ENCODE data around the gene CCL1.

Gene CCL1

DNA sequence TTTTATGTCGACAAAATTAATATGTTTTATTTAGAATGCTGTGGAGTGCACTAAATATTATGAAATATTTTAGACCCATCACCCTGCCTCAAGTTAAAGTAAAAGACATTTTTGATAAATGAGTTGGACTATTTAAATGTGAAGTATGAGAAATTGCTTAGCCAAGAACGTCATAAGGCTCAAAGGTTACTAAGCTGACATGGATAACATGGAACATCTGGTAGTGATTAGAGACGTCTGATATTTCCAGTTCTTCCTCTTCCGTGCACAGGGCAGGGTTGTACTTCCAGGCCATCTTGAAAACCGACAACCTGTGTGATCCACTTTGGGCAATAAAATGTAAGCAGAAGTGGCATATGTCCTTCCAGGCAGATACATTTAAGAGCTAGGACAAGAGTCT is 51.0 kb downstream of the CCL1 start:
- Histone ChIP-seq H3K4me3 (ENCODE audit: control insufficient read depth in 1 of 7, extremely low read depth in 1 of 7, insufficient read depth in 4 of 7, low read depth in 2 of 7, low read length in 6 of 7) (no peak overlapping the region), H3K36me3 (ENCODE audit: control insufficient read depth in 4 of 4, insufficient read depth in 4 of 4, low read length in 3 of 4) (no peaks in the 10 kb centered on the region), H3K4me1 (ENCODE audit: control extremely low read depth in 1 of 4, control insufficient read depth in 4 of 4, insufficient read depth in 4 of 4, low read length in 3 of 4) (peaks cover 0 to 17% (median 4%) of the 10 kb centered on the region in 4 experiments), H3K9me3 (ENCODE audit: control extremely low read depth in 1 of 5, control insufficient read depth in 4 of 5, insufficient read depth in 2 of 5, low read depth in 1 of 5, low read length in 4 of 5) (no peaks in the 10 kb centered on the region), H3K27ac (ENCODE audit: insufficient read depth in 1 of 2, low read depth in 1 of 2, low read length in 2 of 2, poor library complexity in 1 of 2, severe bottlenecking in 2 of 2) (no peak overlapping the region), H3K27me3 (replicated peaks in 2 of 5; ENCODE audit: control insufficient read depth in 4 of 5, insufficient read depth in 5 of 5, low read length in 4 of 5) (no peaks in the 10 kb centered on the region)
- WGBS (ENCODE audit: insufficient coverage) = 53% methylated on average over 3 of the region's 5 CpGs
- ChIA-PET CTCF (no interaction called here), POLR2A (no interaction called here)
- DNase-seq = no peak

- peaks cover 0 to 21% (median 4%) of the 10 kb centered on the region in 4 experiments for H3K4me1 ChIP-seq (ENCODE audit: control extremely low read depth in 1 of 4, control insufficient read depth in 4 of 4, insufficient read depth in 4 of 4, low read length in 3 of 4)
- CTCF ChIA-PET = no interaction called here
- no peak overlapping the region for H3K4me3 ChIP-seq (ENCODE audit: control insufficient read depth in 1 of 7, extremely low read depth in 1 of 7, insufficient read depth in 4 of 7, low read depth in 2 of 7, low read length in 6 of 7)
- no peak for DNase-seq
- H3K27me3 ChIP-seq (replicated peaks in 2 of 5; ENCODE audit: control insufficient read depth in 4 of 5, insufficient read depth in 5 of 5, low read length in 4 of 5) = no peaks in the 10 kb centered on the region
- no peaks in the 10 kb centered on the region for H3K36me3 ChIP-seq (ENCODE audit: control insufficient read depth in 4 of 4, insufficient read depth in 4 of 4, low read length in 3 of 4)
- H3K9me3 ChIP-seq (ENCODE audit: control extremely low read depth in 1 of 5, control insufficient read depth in 4 of 5, insufficient read depth in 2 of 5, low read depth in 1 of 5, low read length in 4 of 5) = no peaks in the 10 kb centered on the region
- no peak overlapping the region for H3K27ac ChIP-seq (ENCODE audit: insufficient read depth in 1 of 2, low read depth in 1 of 2, low read length in 2 of 2, poor library complexity in 1 of 2, severe bottlenecking in 2 of 2)
- POLR2A ChIA-PET = no interaction called here
- 100% methylated on average over 3 of the region's 7 CpGs for WGBS (ENCODE audit: insufficient coverage)
Measured at GRCh38 chr17:34311291-34311690, 51.7 kb downstream of the CCL1 start.
